Small intestine (tissue), 4 donors: ENCODE results near the gene RCN2. TPM values are rescaled to one million over a fixed set of nuclear protein-coding genes. Genes with fewer than 3 reads are reported as not detected.

Source experiments
- polyA plus RNA-seq, 4 donors: library from polyadenylated mRNA; stranded (reverse) in 3 of 4; unstranded in 1 of 4; fragments of 200-250 nt in 3 of 4; fragments of 120-200 nt in 1 of 4; gene quantifications; one replicate each; pipeline versions ENCODE4 v1.2.1 to v1.2.3, GENCODE V29; 2013
- donor health status: healthy with polysubstance abuse.
- donor health status: Bipolar disorder and iron deficiency.
- donor health status: healthy.

The RCN2 gene
- polyA plus RNA-seq, 4 donors = 11.6 to 68.9 (median 26.5) TPM

Other genes with a start within 250 kb of the RCN2 start
- gene SCAPER, start 26.4 kb upstream of the RCN2 start, polyA plus RNA-seq = 10 to 100 TPM in 2 of 4 donors, 1 to 10 TPM in 2; 8.1 to 25.9 (median 14.0) TPM
- 10 to 100 TPM in 1 of 4 donors, 1 to 10 TPM in 3; 1.8 to 17.0 (median 3.2) TPM for gene PSTPIP1, start 63.4 kb downstream of the RCN2 start, polyA plus RNA-seq
- 100 to 1,000 TPM; 263 to 628 (median 343) TPM for gene TSPAN3, start 139.4 kb downstream of the RCN2 start, polyA plus RNA-seq